Gastrocnemius medialis (tissue), 4 donors: ENCODE data around the gene LFNG.

Source experiments
- CTCF ChIP-seq, 5 experiments: fragments of 450-650 bp in 3 of 5; fragments of 200-600 bp in 2 of 5; sonication (generic) in 2 of 5; IDR thresholded peaks in 4 of 5; conservative IDR thresholded peaks in 1 of 5; 1 replicate in 4 of 5; 2 replicates in 1 of 5; pipeline ENCODE4 v1.5.1; 2016 to 2019; ENCODE audit warnings: antibody characterized with exemption in 5 of 5, mild to moderate bottlenecking in 3 of 5, moderate library complexity in 3 of 5
- POLR2A ChIP-seq, 2 donors: fragments of 450-650 bp; IDR thresholded peaks; one replicate each; pipeline ENCODE4 v1.6.1; 2017; ENCODE audit warnings: antibody characterized with exemption in 2 of 2, mild to moderate bottlenecking in 2 of 2, moderate library complexity in 2 of 2

GRCh38 chr7:2551418-2551817 is 31.8 kb downstream of the LFNG start:
- no peak for TF ChIP-seq CTCF (IDR thresholded peaks at IDR 0.05 in 4 of 5, conservative IDR thresholded peaks at IDR 0.05 in 1 of 5)
- no peak for TF ChIP-seq POLR2A (IDR thresholded peaks at IDR 0.05)
